Renal cortex interstitium (tissue), 11 donors: Measurements from ENCODE around the gene LRRC37B. TPM values are rescaled to one million over a fixed set of nuclear protein-coding genes. Genes with fewer than 3 reads are reported as not detected.
"Not testable (repeated sequence)": the region's sequence is repeated elsewhere in the genome, so short reads cannot be mapped to it uniquely, and the experiment has no call there.

Source experiments
- DNase-seq, 11 donors: peaks; one replicate each; pipeline ENCODE4 v3.0.0-alpha.2; 2013; ENCODE audit warnings: low read depth in 9 of 11, low spot score in 4 of 11; ENCODE audit errors: extremely low read depth in 1 of 11
- polyA plus RNA-seq, 3 donors: library from polyadenylated mRNA; unstranded; fragments of 120-200 nt; gene quantifications; one replicate each; pipeline ENCODE4 v1.2.1, GENCODE V29; 2013; ENCODE audit not compliant: insufficient read length in 3 of 3

The LRRC37B gene
- polyA plus RNA-seq, 3 donors, result 21.7 to 32.3 (median 22.1) TPM

- peak in 7 of 11 donors; percentile 30 to 61 (median 46) for DNase-seq
Measured at GRCh38 chr17:32079753-32080152, 72.6 kb downstream of the LRRC37B start.

DNA sequence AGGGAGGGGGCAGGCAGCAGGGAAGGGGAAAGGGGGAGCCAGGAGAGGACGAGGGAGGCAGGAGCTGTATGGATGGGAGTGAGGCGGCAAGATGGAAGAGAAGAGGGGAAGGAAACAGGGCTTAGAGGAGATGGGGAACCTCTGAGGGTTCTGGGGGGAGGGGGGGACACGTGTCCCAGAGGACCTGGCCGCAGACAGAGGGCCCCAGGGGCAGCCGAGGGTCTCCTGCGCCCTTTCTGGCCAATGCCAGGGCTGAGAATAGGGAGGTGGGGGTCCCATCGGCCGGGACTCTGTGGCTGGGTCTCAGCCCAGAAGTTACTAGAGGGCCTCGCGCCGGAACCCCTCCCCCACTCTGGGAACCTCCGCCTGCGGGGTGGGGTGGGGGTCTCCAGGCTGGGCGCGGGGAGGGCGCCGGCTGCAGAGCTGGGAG lies 76.4 kb downstream of the LRRC37B start:
- DNase-seq, result not testable (repeated sequence)

- peak in 10 of 11 donors; percentile 47 to 88 (median 71) for DNase-seq
Measured at GRCh38 chr17:32084003-32084941, 77.1 kb downstream of the LRRC37B start.

DNA sequence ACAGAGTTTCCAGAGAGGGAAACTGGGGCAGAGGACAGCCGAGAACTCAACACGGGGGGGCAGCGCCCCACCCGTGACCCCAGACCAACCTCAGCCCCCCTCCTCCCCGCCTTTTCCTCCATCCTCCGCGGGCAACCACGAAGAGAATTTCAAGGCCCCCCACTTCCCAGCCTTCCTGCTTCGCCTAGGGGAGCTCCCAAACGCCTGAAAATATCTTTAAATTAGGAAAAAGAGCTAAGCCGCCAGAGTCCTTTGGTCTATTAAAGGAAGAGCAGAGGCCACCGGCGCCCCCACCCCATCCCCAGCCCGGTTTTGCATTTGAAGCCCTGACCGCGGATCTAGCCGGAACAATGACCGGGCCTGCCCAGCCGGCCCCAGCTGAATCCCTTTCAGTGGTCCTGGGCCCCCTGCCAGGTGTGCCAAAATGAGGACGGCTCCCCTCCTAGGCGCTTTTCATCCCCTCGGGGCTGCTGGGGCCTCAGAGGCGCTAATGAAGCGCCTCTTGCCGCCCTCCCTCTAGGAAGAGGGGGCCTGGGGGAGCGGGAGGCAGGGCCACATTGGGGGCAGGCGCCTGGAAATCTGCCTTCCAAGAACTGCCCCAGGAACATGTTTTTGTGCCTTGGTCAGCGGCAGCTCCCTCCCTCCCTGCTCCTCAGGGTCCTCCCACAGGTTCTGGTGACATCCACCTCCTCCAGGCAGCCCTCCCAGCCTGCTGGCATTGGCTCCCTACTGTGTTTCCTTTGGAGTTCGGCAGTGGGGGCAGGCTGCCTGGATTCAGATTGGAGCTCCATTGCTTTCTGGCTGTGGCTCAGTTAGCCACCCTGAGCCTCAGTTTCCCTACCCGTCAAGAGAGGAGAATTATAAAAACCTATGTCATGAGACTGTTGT lies 78.0 kb downstream of the LRRC37B start:
- not testable (repeated sequence) for DNase-seq

GRCh38 chr17:32086833-32087232 lies 79.7 kb downstream of the LRRC37B start:
- DNase-seq, result not testable (repeated sequence)

DNA sequence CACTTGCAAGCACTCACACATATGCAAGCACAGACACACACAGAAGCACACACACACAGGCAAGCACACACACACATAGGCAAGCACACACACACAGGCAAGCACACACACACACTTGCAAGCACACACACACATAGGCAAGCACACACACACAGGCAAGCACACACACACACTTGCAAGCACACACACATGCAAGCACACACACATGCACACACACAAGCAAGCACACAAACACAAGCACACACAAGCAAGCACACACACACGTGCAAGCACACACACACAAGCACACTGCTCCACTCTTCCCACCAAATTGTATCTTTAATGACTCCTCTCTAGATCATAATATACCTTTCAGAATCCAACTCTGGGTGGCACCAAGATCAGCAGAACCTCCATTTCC lies 84.9 kb downstream of the LRRC37B start:
- DNase-seq, result not testable (repeated sequence)

DNA sequence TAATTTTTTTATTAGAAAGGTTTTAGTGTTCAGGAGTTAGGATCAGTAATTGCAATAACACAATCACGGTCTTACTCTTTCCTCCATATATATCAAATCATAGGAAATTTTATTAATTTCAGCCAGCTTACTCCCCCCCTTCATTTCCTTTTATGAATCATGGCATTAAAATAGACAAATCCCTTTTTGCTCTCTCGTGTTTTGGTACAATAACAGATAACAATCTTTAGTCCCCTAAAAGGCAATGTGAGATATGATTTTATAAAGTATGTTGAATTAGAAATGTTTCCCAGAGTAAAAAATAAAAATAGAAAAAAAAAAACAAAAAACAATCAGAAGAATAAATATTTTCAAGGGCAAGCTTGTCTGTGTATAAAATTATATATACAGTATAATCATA lies 92.5 kb downstream of the LRRC37B start:
- no peak for DNase-seq

DNA sequence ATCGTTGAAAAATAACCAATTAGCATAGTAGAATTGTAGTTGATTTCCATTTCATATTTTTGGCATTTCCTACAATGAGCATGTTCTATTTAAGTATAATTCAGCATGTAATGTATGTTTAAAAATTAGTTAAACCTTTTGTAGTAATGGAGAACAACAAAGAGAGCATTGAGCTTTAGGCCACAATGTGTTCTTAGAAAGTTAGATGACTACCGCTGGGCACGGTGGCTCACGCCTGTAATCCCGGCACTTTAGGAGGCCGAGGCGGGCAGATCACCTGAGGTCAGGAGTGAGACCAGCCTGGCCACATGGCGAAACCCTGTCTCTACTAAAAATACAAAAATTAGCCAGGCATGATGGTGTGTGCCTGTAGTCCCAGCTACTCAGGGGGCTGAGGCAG lies 93.1 kb downstream of the LRRC37B start:
- not testable (repeated sequence) for DNase-seq

- DNase-seq, result no peak
Measured at GRCh38 chr17:32100971-32101631, 93.9 kb downstream of the LRRC37B start.

GRCh38 chr17:32102172-32102571 lies 95.0 kb downstream of the LRRC37B start:
- DNase-seq, result no peak

DNA sequence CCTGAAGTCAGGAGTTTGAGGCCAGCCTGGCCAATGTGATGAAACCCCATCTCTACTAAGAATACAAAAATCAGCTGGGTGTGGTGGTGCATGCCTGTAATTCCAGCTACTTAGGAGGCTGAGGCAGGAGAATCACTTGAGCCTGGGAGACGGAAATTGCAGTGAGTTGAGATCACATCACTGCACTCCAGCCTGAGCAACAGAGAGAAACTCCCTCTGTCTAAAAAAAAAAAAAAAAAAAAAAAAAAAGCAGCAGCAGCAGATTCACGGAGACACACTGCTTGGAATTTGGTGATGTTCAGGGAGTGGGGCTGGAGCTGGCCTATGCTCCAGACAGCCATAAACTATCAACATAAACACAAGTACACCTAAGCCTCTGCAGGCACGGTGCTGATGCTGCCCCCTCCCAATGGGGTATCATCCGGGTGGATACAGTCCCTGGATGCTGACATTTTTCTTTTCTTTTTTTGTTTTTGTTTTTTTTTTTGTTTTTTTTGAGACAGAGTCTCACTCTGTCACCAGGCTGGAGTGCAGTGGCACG lies 95.5 kb downstream of the LRRC37B start:
- no peak for DNase-seq

Other genes starting within 250 kb of the LRRC37B start
- gene COPRS, start 148.1 kb upstream of the LRRC37B start, polyA plus RNA-seq, result 10 to 100 TPM; 39.1 to 47.0 (median 46.0) TPM
- gene UTP6, start 105.7 kb upstream of the LRRC37B start, polyA plus RNA-seq, result 10 to 100 TPM; 68.5 to 82.0 (median 81.8) TPM
- 10 to 100 TPM; 41.4 to 53.9 (median 45.1) TPM for gene SUZ12, start 70.4 kb upstream of the LRRC37B start, polyA plus RNA-seq
- gene RHOT1, start 135.1 kb downstream of the LRRC37B start, polyA plus RNA-seq, result 10 to 100 TPM; 50.2 to 62.5 (median 50.8) TPM